ENCODE results near the gene SLC30A7.
"Not testable (repeated sequence)": the region's sequence is repeated elsewhere in the genome, so short reads cannot be mapped to it uniquely, and the experiment has no call there.

SLC30A7 gene

GRCh38 chr1:100889869-100890482 lies 5.9 kb upstream of the SLC30A7 start:
- not testable (repeated sequence) for DNase-seq (ENCODE audit: low read depth, low spot score)

- no peak for DNase-seq (ENCODE audit: low read depth, low spot score)
These were observed 4.5 kb upstream of the SLC30A7 start for GRCh38 chr1:100891380-100891779.

GRCh38 chr1:100892554-100892953 lies 3.3 kb upstream of the SLC30A7 start:
- DNase-seq (ENCODE audit: low read depth, low spot score) = no peak

GRCh38 chr1:100893718-100894117 lies 2.2 kb upstream of the SLC30A7 start:
- DNase-seq (ENCODE audit: low read depth, low spot score) = no peak

- DNase-seq (ENCODE audit: low read depth, low spot score) = peak; percentile 50
These were observed 1.0 kb upstream of the SLC30A7 start, which contains the start of gene EXTL2 for GRCh38 chr1:100894603-100895539. TSS of gene EXTL2 (minus strand) at chr1:100894842. CDS start at chr1:100888757, 6,085 bp downstream.

GRCh38 chr1:100896481-100896982 lies 642 bp downstream of the SLC30A7 start:
- DNase-seq (ENCODE audit: low read depth, low spot score) = peak; percentile 25

- no peak for DNase-seq (ENCODE audit: low read depth, low spot score)
These were observed 6.5 kb downstream of the SLC30A7 start for GRCh38 chr1:100902365-100902764.

GRCh38 chr1:100903777-100904176 lies 7.9 kb downstream of the SLC30A7 start:
- no peak for DNase-seq (ENCODE audit: low read depth, low spot score)

- no peak for DNase-seq (ENCODE audit: low read depth, low spot score)
These were observed 8.6 kb downstream of the SLC30A7 start for GRCh38 chr1:100904528-100904927.

- no peak for DNase-seq (ENCODE audit: low read depth, low spot score)
These were observed 9.3 kb downstream of the SLC30A7 start for GRCh38 chr1:100905181-100905580.

GRCh38 chr1:100907887-100908286 lies 12.0 kb downstream of the SLC30A7 start:
- no peak for DNase-seq (ENCODE audit: low read depth, low spot score)

- no peak for DNase-seq (ENCODE audit: low read depth, low spot score)
These were observed 13.1 kb downstream of the SLC30A7 start for GRCh38 chr1:100909018-100909417.

GRCh38 chr1:100912019-100912418 lies 16.1 kb downstream of the SLC30A7 start:
- no peak for DNase-seq (ENCODE audit: low read depth, low spot score)

- DNase-seq (ENCODE audit: low read depth, low spot score) = no peak
These were observed 25.3 kb downstream of the SLC30A7 start for GRCh38 chr1:100921110-100921706.

- peak; percentile 9 for DNase-seq (ENCODE audit: low read depth, low spot score)
These were observed 28.3 kb downstream of the SLC30A7 start for GRCh38 chr1:100924212-100924611.

- DNase-seq (ENCODE audit: low read depth, low spot score) = no peak
These were observed 29.1 kb downstream of the SLC30A7 start for GRCh38 chr1:100924991-100925390.

- no peak for DNase-seq (ENCODE audit: low read depth, low spot score)
These were observed 30.4 kb downstream of the SLC30A7 start for GRCh38 chr1:100926240-100926639.

- no peak for DNase-seq (ENCODE audit: low read depth, low spot score)
These were observed 31.4 kb downstream of the SLC30A7 start for GRCh38 chr1:100927276-100927675.

GRCh38 chr1:100928128-100928527 lies 32.2 kb downstream of the SLC30A7 start:
- DNase-seq (ENCODE audit: low read depth, low spot score) = no peak

- DNase-seq (ENCODE audit: low read depth, low spot score) = no peak
These were observed 34.6 kb downstream of the SLC30A7 start for GRCh38 chr1:100930494-100930893.

GRCh38 chr1:100931716-100932115 lies 35.8 kb downstream of the SLC30A7 start:
- DNase-seq (ENCODE audit: low read depth, low spot score) = no peak

GRCh38 chr1:100933555-100933954 lies 37.7 kb downstream of the SLC30A7 start:
- not testable (repeated sequence) for DNase-seq (ENCODE audit: low read depth, low spot score)

Measured in activated naive CD8-positive, alpha-beta T cell treated with anti-CD3 and anti-CD28 coated beads, Interleukin-2, amount 50 U/mL, for 16 hours (primary cell).